Endothelial cell of umbilical vein (primary cell): ENCODE measurements around the gene IP6K2. TPM values are rescaled to one million over a fixed set of nuclear protein-coding genes. Genes with fewer than 3 reads are reported as not detected.
"Not testable (repeated sequence)": the region's sequence is repeated elsewhere in the genome, so short reads cannot be mapped to it uniquely, and the experiment has no call there.

Experiments used
- BruUV-seq: library from RNA; stranded (reverse); fragments of 400-500 nt; replicated peaks from 2 replicates; lab custom pipeline; 2021; lab: Mats Ljungman, UMichigan
- CTCF ChIA-PET: fragments of 300-600, 350-600 bp; sonication (Branson Sonifier 250); formaldehyde crosslinking; loops from one replicate; lab custom pipeline; 2021; ENCODE audit warnings: antibody characterized with exemption, inconsistent platforms; lab: Charles Lee
- POLR2A ChIA-PET: fragments of 300-600, 350-600 bp; sonication (Branson Sonifier 250); formaldehyde crosslinking; loops from one replicate; lab custom pipeline; 2021; ENCODE audit warnings: antibody characterized with exemption, inconsistent platforms; lab: Charles Lee
- DNase-seq: peaks from one replicate; pipeline ENCODE4 v3.0.0-alpha.2; 2011; ENCODE audit warnings: low read depth, low spot score
- FAIRE-seq: peaks from 2 replicates; lab custom pipeline; 2011; peaks lifted over from hg19 to GRCh38; lab: Jason Lieb, UNC
- H2AFZ ChIP-seq: 2 replicates; pipeline ENCODE4 v1.6.0; 2012; ENCODE audit warnings: low read depth, low read length, control low read depth, inconsistent platforms
- H3K27ac ChIP-seq: 2 replicates; pipeline ENCODE4 v1.5.1; 2011; ENCODE audit warnings: low read depth, mild to moderate bottlenecking, control low read depth, low read length, moderate library complexity; ENCODE audit not compliant: insufficient read depth
- H3K27me3 ChIP-seq, 2 experiments: 2 replicates each; pipeline versions ENCODE4 v1.6.0 to v1.6.1; 2011; ENCODE audit warnings: low read length in 2 of 2, mixed read lengths in 1 of 2; ENCODE audit not compliant: control insufficient read depth in 2 of 2, insufficient read depth in 2 of 2
- H3K36me3 ChIP-seq, 2 experiments: 2 replicates in 1 of 2; 3 replicates in 1 of 2; pipeline ENCODE4 v1.5.1; 2011; ENCODE audit warnings: low read length in 2 of 2, mild to moderate bottlenecking in 1 of 2, moderate library complexity in 1 of 2; ENCODE audit not compliant: control insufficient read depth in 2 of 2, insufficient read depth in 2 of 2; ENCODE audit errors: extremely low read depth in 1 of 2
- H3K4me1 ChIP-seq: 3 replicates; pipeline ENCODE4 v1.5.1; 2011; ENCODE audit warnings: mild to moderate bottlenecking, low read length; ENCODE audit not compliant: control insufficient read depth, insufficient read depth; ENCODE audit errors: extremely low read depth
- H3K4me2 ChIP-seq: 2 replicates; pipeline ENCODE4 v1.6.1; 2011; ENCODE audit warnings: low read length, control low read depth, mixed read lengths; ENCODE audit not compliant: insufficient read depth
- H3K4me3 ChIP-seq, 3 experiments: fragments of 200-600 bp in 1 of 3; sonication (generic), shearing (Covaris generic) in 1 of 3; replicated peaks in 1 of 3; 2 replicates each; pipeline ENCODE4 v1.5.1; 2011 to 2016; ENCODE audit warnings: control low read depth in 3 of 3, low read length in 3 of 3, mild to moderate bottlenecking in 2 of 3, inconsistent platforms in 1 of 3, low read depth in 1 of 3, moderate library complexity in 1 of 3; ENCODE audit not compliant: insufficient read depth in 1 of 3
- H3K79me2 ChIP-seq: 2 replicates; pipeline ENCODE4 v1.6.0; 2012; ENCODE audit warnings: low read length, inconsistent platforms; ENCODE audit not compliant: control insufficient read depth, insufficient read depth
- H3K9ac ChIP-seq: replicated peaks from 2 replicates; pipeline ENCODE3; 2011; ENCODE audit warnings: low read length, control low read depth; ENCODE audit not compliant: insufficient read depth; ENCODE audit errors: extremely low read depth
- H3K9me1 ChIP-seq: replicated peaks from 3 replicates; pipeline ENCODE4 v1.6.0; 2011; ENCODE audit warnings: mild to moderate bottlenecking, low read length; ENCODE audit not compliant: control insufficient read depth, insufficient read depth; ENCODE audit errors: extremely low read depth
- H3K9me3 ChIP-seq: replicated peaks from 2 replicates; pipeline ENCODE4 v1.5.1; 2012; ENCODE audit warnings: low read length, inconsistent platforms; ENCODE audit not compliant: control insufficient read depth, insufficient read depth
- H4K20me1 ChIP-seq: replicated peaks from 2 replicates; pipeline ENCODE3; 2011; ENCODE audit warnings: mild to moderate bottlenecking, low read length; ENCODE audit not compliant: control insufficient read depth, insufficient read depth; ENCODE audit errors: extremely low read depth
- MYC ChIP-seq: IDR thresholded peaks from one replicate; pipeline ENCODE4 v1.6.1; 2011; ENCODE audit warnings: mild to moderate bottlenecking, low read depth, low read length
- dilution Hi-C: fragments of 300-500 bp; cut with MboI; formaldehyde crosslinking; loops from one replicate; pipeline ENCODE4 v1.15.0; 2019; ENCODE audit warnings: low sequenced_read_pairs; ENCODE audit not compliant: extremely low pct_ligation_motif_present
- intact Hi-C: fragments of 100-400 bp; cut with micrococcal nuclease; formaldehyde crosslinking; loops from one replicate; pipeline ENCODE4 v1.10.0; 2022
- polyA plus RNA-seq, 4 experiments: library from polyadenylated mRNA; depleted of rRNA in 3 of 4; stranded (reverse) in 3 of 4; unstranded in 1 of 4; fragments of >200 nt; gene quantifications; 2 replicates each; pipeline versions ENCODE4 v1.2.1 to v1.2.3, GENCODE V29; 2011 to 2012; ENCODE audit warnings: missing spikeins in 1 of 4
- total RNA-seq: library from RNA; stranded (reverse); gene quantifications from 2 replicates; pipeline ENCODE4 v1.2.3, GENCODE V29; 2021

Gene IP6K2
- total and polyA plus RNA-seq, 2 donors (not counting 3 experiments of a cell fraction or from before 2014, with no cell fraction given): 81.8 to 143 TPM

GRCh38 chr3:48727511-48727910 is 10.5 kb upstream of the IP6K2 start:
- Histone ChIP-seq H3K36me3 (no peaks in the 10 kb centered on the region), H3K4me1 (no peaks in the 10 kb centered on the region), H3K4me2 (no peak overlapping the region), H3K4me3 (no peak overlapping the region), H4K20me1 (no peaks in the 10 kb centered on the region), H3K9me1 (no peaks in the 10 kb centered on the region), H3K79me2 (no peaks in the 10 kb centered on the region), H3K9ac (no peak overlapping the region), H3K9me3 (no peaks in the 10 kb centered on the region), H3K27me3 (peaks cover 5 to 6% of the 10 kb centered on the region in 2 experiments), H3K27ac (no peak overlapping the region), H2AFZ (no peak overlapping the region)
- TF ChIP-seq MYC: no peak
- dilution Hi-C loops: no loop called here
- no peak for FAIRE-seq
- intact Hi-C loops: no loop called here
- ChIA-PET CTCF (interaction anchor here (1.5 to 2.2 kb wide), 2 partner anchors 10 to 13 kb away, joined by 4 to 13 read pairs; no protein-coding TSS in a partner anchor), POLR2A (no interaction called here)
- BruUV-seq: no TSS peak
- no peak for DNase-seq

GRCh38 chr3:48725185-48725855 is 8.3 kb upstream of the IP6K2 start:
- H3K79me2 ChIP-seq, H3K4me2 ChIP-seq, H2AFZ ChIP-seq, H3K4me3 ChIP-seq, H3K27ac ChIP-seq, CTCF ChIA-PET, H3K9me3 ChIP-seq, H3K36me3 ChIP-seq, BruUV-seq, H3K9me1 ChIP-seq, H3K9ac ChIP-seq, intact Hi-C loops, DNase-seq, dilution Hi-C loops, H4K20me1 ChIP-seq, POLR2A ChIA-PET, H3K4me1 ChIP-seq, H3K27me3 ChIP-seq, FAIRE-seq: not testable (repeated sequence)
